MM.1S (cell line): ENCODE measurements around the gene ACIN1.

Source experiments
- CTCF ChIP-seq: fragments of 300-600 bp; sonication (generic); IDR thresholded peaks from 2 replicates; pipeline ENCODE4 v1.5.1; 2016; ENCODE audit warnings: antibody characterized with exemption, low read length, mixed read lengths
- EZH2 ChIP-seq: fragments of 300-600 bp; sonication (generic); optimal IDR thresholded peaks from 2 replicates; pipeline ENCODE3; 2017; ENCODE audit warnings: low read depth, mild to moderate bottlenecking, antibody characterized with exemption, low read length, mixed read lengths

GRCh38 chr14:23130871-23131270 lies 35.9 kb upstream of the ACIN1 start:
- TF ChIP-seq CTCF (no peak), EZH2 (no peak)
